Hepatocyte (in vitro differentiated cells): Measurements from ENCODE around the gene UBASH3A.

Experiments used
- EZH2 ChIP-seq: fragments of 200-600 bp; sonication (generic); IDR thresholded peaks from 2 replicates; pipeline ENCODE4 v1.6.1; 2016; ENCODE audit warnings: antibody characterized with exemption, mild to moderate bottlenecking, borderline replicate concordance
- TF ChIP-seq, protein P1 (sequence below): fragments of 200-600 bp; sonication (generic); IDR thresholded peaks from 2 replicates; pipeline ENCODE4 v1.5.1; 2016; ENCODE audit warnings: antibody characterized with exemption, mild to moderate bottlenecking; ENCODE audit not compliant: poor library complexity

DNA sequence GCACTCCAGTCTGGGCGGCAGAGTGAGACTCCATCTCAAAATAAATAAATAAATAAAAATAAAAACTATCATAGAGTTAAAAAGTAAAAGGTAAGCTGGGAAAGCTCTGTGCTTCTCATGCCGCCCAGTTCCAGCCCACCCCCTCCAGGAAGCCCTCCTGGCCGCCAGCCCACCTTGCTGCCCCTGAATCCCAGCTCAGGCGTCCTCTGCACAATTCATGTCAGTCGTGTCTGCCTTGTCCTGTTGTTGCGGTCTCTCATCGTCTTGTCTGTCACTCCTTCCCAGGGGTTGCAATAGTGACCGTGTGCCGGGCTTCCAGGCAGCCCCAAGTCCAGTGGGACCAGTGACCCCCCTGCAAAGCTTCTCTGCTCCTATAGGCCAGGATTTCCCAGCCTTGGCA lies 48.2 kb downstream of the UBASH3A start:
- TF ChIP-seq, protein P1, sequence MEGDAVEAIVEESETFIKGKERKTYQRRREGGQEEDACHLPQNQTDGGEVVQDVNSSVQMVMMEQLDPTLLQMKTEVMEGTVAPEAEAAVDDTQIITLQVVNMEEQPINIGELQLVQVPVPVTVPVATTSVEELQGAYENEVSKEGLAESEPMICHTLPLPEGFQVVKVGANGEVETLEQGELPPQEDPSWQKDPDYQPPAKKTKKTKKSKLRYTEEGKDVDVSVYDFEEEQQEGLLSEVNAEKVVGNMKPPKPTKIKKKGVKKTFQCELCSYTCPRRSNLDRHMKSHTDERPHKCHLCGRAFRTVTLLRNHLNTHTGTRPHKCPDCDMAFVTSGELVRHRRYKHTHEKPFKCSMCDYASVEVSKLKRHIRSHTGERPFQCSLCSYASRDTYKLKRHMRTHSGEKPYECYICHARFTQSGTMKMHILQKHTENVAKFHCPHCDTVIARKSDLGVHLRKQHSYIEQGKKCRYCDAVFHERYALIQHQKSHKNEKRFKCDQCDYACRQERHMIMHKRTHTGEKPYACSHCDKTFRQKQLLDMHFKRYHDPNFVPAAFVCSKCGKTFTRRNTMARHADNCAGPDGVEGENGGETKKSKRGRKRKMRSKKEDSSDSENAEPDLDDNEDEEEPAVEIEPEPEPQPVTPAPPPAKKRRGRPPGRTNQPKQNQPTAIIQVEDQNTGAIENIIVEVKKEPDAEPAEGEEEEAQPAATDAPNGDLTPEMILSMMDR: no peak
- TF ChIP-seq EZH2: no peak
